Measurements from ENCODE around the gene MPDZ.
A peak's percentile ranks its signal among the peaks of the same experiment; 100 is the strongest.

Gene MPDZ

GRCh38 chr9:13186774-13187173, 92.7 kb downstream of the MPDZ start:
- Histone ChIP-seq H3K4me1 (ENCODE audit: low read length) (no peaks in the 10 kb centered on the region), H4K20me1 (ENCODE audit: insufficient read depth, low read length) (no peaks in the 10 kb centered on the region), H3K27ac (ENCODE audit: low read length) (no peak overlapping the region), H3K4me3 (ENCODE audit: low read length) (peak overlapping the region; percentile 34; the same call in 1 of the 2 replicates), H3K4me2 (ENCODE audit: low read length) (peak overlapping the region; percentile 23; the same call in 1 of the 2 replicates), H2AFZ (ENCODE audit: low read depth, low read length) (0 out of 2 replicates have a peak overlapping the region, but pooled peaks have one; percentile 25), H3K9me3 (ENCODE audit: insufficient read depth, low read length) (no peaks in the 10 kb centered on the region), H3K79me2 (ENCODE audit: low read length) (no peaks in the 10 kb centered on the region), H3K27me3 (ENCODE audit: low read depth, low read length) (no peaks in the 10 kb centered on the region), H3K9ac (ENCODE audit: low read length) (no peak overlapping the region), H3K36me3 (replicated peaks; ENCODE audit: low read depth, low read length) (no peaks in the 10 kb centered on the region)
- TF ChIP-seq EZH2phosphoT487 (IDR thresholded peaks at IDR 0.05; ENCODE audit: low read depth): no peak
- TF ChIP-seq CTCF (IDR thresholded peaks at IDR 0.05; ENCODE audit: low read depth, low read length): no peak

- H3K4me2 ChIP-seq (ENCODE audit: low read length): no peak overlapping the region
- no peaks in the 10 kb centered on the region for H3K9me3 ChIP-seq (ENCODE audit: insufficient read depth, low read length)
- H3K27me3 ChIP-seq (ENCODE audit: low read depth, low read length): no peaks in the 10 kb centered on the region
- H3K27ac ChIP-seq (ENCODE audit: low read length): no peak overlapping the region
- no peak for TF ChIP-seq EZH2phosphoT487 (IDR thresholded peaks at IDR 0.05; ENCODE audit: low read depth)
- no peak for TF ChIP-seq CTCF (IDR thresholded peaks at IDR 0.05; ENCODE audit: low read depth, low read length)
- H2AFZ ChIP-seq (ENCODE audit: low read depth, low read length): no peak overlapping the region
- no peaks in the 10 kb centered on the region for H3K4me1 ChIP-seq (ENCODE audit: low read length)
- no peaks in the 10 kb centered on the region for H4K20me1 ChIP-seq (ENCODE audit: insufficient read depth, low read length)
- H3K4me3 ChIP-seq (ENCODE audit: low read length): no peak overlapping the region
- no peaks in the 10 kb centered on the region for H3K36me3 ChIP-seq (replicated peaks; ENCODE audit: low read depth, low read length)
- no peaks in the 10 kb centered on the region for H3K79me2 ChIP-seq (ENCODE audit: low read length)
- H3K9ac ChIP-seq (ENCODE audit: low read length): no peak overlapping the region
Measured at GRCh38 chr9:13186091-13186490, 93.4 kb downstream of the MPDZ start.

- Histone ChIP-seq H2AFZ (ENCODE audit: low read depth, low read length) (no peak overlapping the region), H3K79me2 (ENCODE audit: low read length) (no peaks in the 10 kb centered on the region), H3K9ac (ENCODE audit: low read length) (no peak overlapping the region), H3K36me3 (replicated peaks; ENCODE audit: low read depth, low read length) (no peaks in the 10 kb centered on the region), H3K4me2 (ENCODE audit: low read length) (no peak overlapping the region), H3K27me3 (ENCODE audit: low read depth, low read length) (no peaks in the 10 kb centered on the region), H4K20me1 (ENCODE audit: insufficient read depth, low read length) (no peaks in the 10 kb centered on the region), H3K27ac (ENCODE audit: low read length) (no peak overlapping the region), H3K9me3 (ENCODE audit: insufficient read depth, low read length) (no peaks in the 10 kb centered on the region), H3K4me3 (ENCODE audit: low read length) (no peak overlapping the region), H3K4me1 (ENCODE audit: low read length) (no peaks in the 10 kb centered on the region)
- no peak for TF ChIP-seq CTCF (IDR thresholded peaks at IDR 0.05; ENCODE audit: low read depth, low read length)
- TF ChIP-seq EZH2phosphoT487 (IDR thresholded peaks at IDR 0.05; ENCODE audit: low read depth): no peak
Measured at GRCh38 chr9:13181652-13182051, 97.8 kb downstream of the MPDZ start.

GRCh38 chr9:13179257-13179656, 100.2 kb downstream of the MPDZ start:
- Histone ChIP-seq H3K27me3 (ENCODE audit: low read depth, low read length) (no peaks in the 10 kb centered on the region), H4K20me1 (ENCODE audit: insufficient read depth, low read length) (no peaks in the 10 kb centered on the region), H3K27ac (ENCODE audit: low read length) (no peak overlapping the region), H3K4me3 (ENCODE audit: low read length) (no peak overlapping the region), H3K4me1 (ENCODE audit: low read length) (no peaks in the 10 kb centered on the region), H3K9ac (ENCODE audit: low read length) (no peak overlapping the region), H3K36me3 (replicated peaks; ENCODE audit: low read depth, low read length) (no peaks in the 10 kb centered on the region), H3K4me2 (ENCODE audit: low read length) (no peak overlapping the region), H3K79me2 (ENCODE audit: low read length) (no peaks in the 10 kb centered on the region), H3K9me3 (ENCODE audit: insufficient read depth, low read length) (no peaks in the 10 kb centered on the region), H2AFZ (ENCODE audit: low read depth, low read length) (no peak overlapping the region)
- no peak for TF ChIP-seq EZH2phosphoT487 (IDR thresholded peaks at IDR 0.05; ENCODE audit: low read depth)
- no peak for TF ChIP-seq CTCF (IDR thresholded peaks at IDR 0.05; ENCODE audit: low read depth, low read length)

Data from OCI-LY3 (cell line).